PFSK-1 (cell line): Measurements from ENCODE around the gene RHCG. TPM values are rescaled to one million over a fixed set of nuclear protein-coding genes. Genes with fewer than 3 reads are reported as not detected.

ENCODE experiments used
- FOXP2 ChIP-seq: optimal IDR thresholded peaks from 2 replicates; pipeline ENCODE3; 2011; ENCODE audit warnings: borderline replicate concordance, control low read depth, inconsistent platforms; ENCODE audit not compliant: insufficient read depth; ENCODE audit errors: extremely low read length, extremely low read depth
- POLR2AphosphoS5 ChIP-seq: IDR thresholded peaks from 2 replicates; pipeline ENCODE4 v1.6.1; 2012; ENCODE audit warnings: low read depth, mild to moderate bottlenecking, control low read depth, low read length, moderate library complexity
- SIN3A ChIP-seq: IDR thresholded peaks from 2 replicates; pipeline ENCODE4 v1.6.1; 2012; ENCODE audit warnings: mild to moderate bottlenecking, low read length, moderate library complexity, borderline replicate concordance; ENCODE audit not compliant: insufficient read depth
- TAF1 ChIP-seq: IDR thresholded peaks from 2 replicates; pipeline ENCODE4 v1.6.1; 2012; ENCODE audit warnings: low read length, control low read depth, borderline replicate concordance; ENCODE audit not compliant: insufficient read depth
- polyA plus RNA-seq: library from polyadenylated mRNA; unstranded; fragments of >200 nt; gene quantifications from one replicate; pipeline ENCODE4 v1.2.1, GENCODE V29; 2012; ENCODE audit warnings: low read depth, missing spikeins; ENCODE audit not compliant: insufficient read length
- TF ChIP-seq, protein P1 (sequence below), 2 experiments: IDR thresholded peaks; 2 replicates each; pipeline versions ENCODE4 v1.6.1 to v1.8.0; 2011 to 2012; ENCODE audit warnings: low read depth in 2 of 2, low read length in 2 of 2, control low read depth in 1 of 2, inconsistent platforms in 1 of 2, mild to moderate bottlenecking in 1 of 2, moderate library complexity in 1 of 2; ENCODE audit not compliant: insufficient read depth in 1 of 2

The RHCG gene
- not detected for polyA plus RNA-seq

DNA sequence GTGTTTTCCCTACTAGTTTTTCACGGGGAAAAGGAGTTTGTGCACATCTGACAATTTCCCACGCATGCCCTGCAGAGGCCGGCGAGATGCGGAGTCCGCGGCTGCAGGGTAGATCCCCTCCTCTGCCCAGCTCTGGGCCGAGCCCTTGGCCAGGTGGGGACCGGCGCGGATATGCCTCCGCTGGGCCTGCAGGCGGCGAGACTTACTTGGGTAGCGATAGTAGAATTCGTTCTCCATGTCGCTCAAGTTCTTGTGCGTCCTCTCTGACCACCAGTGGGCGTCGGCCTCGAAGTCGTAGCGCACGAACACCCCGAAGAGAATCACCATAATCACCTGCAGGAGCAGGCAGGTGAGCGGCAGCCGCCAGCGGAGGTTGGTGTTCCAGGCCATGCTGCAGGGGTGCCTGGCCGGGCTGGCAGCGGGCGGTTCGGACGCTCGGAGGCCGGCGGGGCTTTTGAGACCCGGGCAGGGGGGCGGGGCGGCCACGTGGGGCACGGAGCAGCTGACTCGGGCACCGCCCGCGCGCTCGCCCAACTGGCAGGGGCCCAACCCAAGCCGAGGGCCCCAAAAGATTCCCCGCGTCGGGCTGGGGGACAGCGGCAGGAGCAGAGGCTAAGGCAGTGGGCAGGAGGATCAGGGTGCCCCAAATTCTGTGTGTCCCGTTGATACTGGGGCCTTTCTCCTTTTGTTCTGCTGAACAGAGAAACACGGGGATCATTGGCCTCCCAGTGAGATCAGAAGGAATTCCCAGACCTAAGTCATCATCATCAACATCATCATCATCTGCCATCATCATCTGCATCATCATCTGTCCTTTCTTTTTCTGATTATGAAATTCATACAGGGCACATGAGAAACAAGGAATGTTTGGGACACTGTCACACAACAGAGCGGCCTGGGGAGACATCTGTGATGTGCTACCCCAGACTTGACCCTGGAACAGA lies at the start of gene RHCG:
Gene RHCG, minus strand, starts transcription at position 429 of the 944 bp plus-strand sequence. Its CDS starts 39 bp downstream, at position 390.
- no peak for TF ChIP-seq SIN3A
- TF ChIP-seq FOXP2: no peak
- no peak for TF ChIP-seq POLR2AphosphoS5
- no peak for TF ChIP-seq TAF1
- TF ChIP-seq, protein P1, sequence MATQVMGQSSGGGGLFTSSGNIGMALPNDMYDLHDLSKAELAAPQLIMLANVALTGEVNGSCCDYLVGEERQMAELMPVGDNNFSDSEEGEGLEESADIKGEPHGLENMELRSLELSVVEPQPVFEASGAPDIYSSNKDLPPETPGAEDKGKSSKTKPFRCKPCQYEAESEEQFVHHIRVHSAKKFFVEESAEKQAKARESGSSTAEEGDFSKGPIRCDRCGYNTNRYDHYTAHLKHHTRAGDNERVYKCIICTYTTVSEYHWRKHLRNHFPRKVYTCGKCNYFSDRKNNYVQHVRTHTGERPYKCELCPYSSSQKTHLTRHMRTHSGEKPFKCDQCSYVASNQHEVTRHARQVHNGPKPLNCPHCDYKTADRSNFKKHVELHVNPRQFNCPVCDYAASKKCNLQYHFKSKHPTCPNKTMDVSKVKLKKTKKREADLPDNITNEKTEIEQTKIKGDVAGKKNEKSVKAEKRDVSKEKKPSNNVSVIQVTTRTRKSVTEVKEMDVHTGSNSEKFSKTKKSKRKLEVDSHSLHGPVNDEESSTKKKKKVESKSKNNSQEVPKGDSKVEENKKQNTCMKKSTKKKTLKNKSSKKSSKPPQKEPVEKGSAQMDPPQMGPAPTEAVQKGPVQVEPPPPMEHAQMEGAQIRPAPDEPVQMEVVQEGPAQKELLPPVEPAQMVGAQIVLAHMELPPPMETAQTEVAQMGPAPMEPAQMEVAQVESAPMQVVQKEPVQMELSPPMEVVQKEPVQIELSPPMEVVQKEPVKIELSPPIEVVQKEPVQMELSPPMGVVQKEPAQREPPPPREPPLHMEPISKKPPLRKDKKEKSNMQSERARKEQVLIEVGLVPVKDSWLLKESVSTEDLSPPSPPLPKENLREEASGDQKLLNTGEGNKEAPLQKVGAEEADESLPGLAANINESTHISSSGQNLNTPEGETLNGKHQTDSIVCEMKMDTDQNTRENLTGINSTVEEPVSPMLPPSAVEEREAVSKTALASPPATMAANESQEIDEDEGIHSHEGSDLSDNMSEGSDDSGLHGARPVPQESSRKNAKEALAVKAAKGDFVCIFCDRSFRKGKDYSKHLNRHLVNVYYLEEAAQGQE (IDR thresholded peaks at IDR 0.05; ENCODE audit: insufficient read depth in 1 of 2, low read depth in 2 of 2, low read length in 2 of 2): no peak

DNA sequence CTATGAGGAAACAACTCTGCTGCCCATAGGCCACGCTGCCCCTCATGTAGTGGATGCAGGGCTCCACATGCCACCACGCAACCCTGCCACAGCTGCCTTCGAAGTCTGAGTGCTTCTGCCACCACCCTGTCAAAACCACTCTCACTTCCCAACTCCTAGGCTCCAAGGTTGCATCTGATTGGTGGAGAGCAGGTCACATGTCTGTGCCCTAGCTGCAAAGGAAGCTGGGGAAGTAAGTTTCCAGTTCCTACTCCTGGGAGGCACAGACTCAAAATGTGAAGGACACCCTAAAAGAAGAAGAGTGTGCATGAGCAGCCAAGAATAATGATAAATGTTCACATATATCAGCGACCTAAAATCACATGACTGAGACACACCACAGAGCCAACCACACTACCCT lies 47.0 kb upstream of the RHCG start:
- TF ChIP-seq TAF1 (no peak), FOXP2 (no peak), POLR2AphosphoS5 (no peak), SIN3A (no peak)
- TF ChIP-seq, protein P1 (IDR thresholded peaks at IDR 0.05; ENCODE audit: insufficient read depth in 1 of 2, low read depth in 2 of 2, low read length in 2 of 2): no peak

DNA sequence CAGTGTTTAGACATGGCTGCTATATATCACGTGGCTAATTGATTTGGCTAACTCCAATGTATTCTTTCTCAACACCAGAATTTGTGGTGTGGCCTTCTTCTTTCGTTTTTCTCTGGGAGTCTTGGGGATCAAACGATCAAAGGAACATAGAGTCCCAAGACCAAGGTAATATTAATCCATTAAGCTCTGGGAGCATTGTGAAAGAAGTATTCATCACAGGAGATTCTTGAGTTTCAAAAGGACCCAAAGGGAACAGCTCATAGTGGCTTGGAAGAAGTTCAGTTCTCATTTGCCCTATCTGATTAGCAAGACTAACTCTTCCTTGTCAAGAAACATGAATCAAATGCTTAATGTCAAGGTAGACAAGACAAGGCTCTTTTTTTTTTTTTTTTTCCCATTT lies 46.0 kb upstream of the RHCG start:
- TF ChIP-seq, protein P1 (IDR thresholded peaks at IDR 0.05; ENCODE audit: insufficient read depth in 1 of 2, low read depth in 2 of 2, low read length in 2 of 2): no peak
- TF ChIP-seq TAF1 (no peak), POLR2AphosphoS5 (no peak), FOXP2 (no peak)

DNA sequence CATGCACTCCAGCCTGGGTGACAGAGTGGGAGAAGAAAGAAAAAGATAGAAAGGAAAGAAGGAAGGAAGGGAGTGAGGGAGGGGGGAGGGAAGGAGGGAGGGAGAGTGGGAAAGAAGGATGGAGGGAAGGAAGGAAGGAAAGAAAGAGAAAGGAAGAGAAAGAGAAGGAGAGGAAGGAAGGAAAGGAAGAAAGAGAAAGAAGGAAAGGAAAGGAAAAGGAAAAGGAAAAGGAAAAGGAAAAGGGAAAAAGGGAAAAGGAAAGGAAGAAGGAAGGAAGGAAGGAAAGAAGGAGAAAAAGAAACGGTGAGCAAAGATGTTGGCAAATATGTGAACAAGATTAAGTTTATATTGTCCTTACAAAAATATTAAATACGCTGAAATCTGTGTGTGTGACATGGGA lies 42.6 kb upstream of the RHCG start:
- TF ChIP-seq TAF1 (no peak), FOXP2 (no peak), SIN3A (no peak), POLR2AphosphoS5 (no peak)
- TF ChIP-seq, protein P1 (IDR thresholded peaks at IDR 0.05; ENCODE audit: insufficient read depth in 1 of 2, low read depth in 2 of 2, low read length in 2 of 2): no peak
